Fibroblast of lung (primary cell): ENCODE results near the gene TNIP1.

Source experiments
- EZH2 ChIP-seq: IDR thresholded peaks from 2 replicates; pipeline ENCODE4 v1.5.1; 2012; ENCODE audit warnings: low read length, control low read depth, mild to moderate bottlenecking; ENCODE audit errors: missing control alignments
- TF ChIP-seq, protein P1 (sequence below), 2 donors: IDR thresholded peaks in 1 of 2; conservative IDR thresholded peaks in 1 of 2; 1 replicate in 1 of 2; 2 replicates in 1 of 2; pipeline ENCODE4 v1.5.1; 2011 to 2012; ENCODE audit warnings: low read length in 2 of 2, control low read depth in 1 of 2, inconsistent platforms in 1 of 2, low read depth in 1 of 2, mild to moderate bottlenecking in 1 of 2

- no peak for TF ChIP-seq EZH2
- TF ChIP-seq, protein P1, sequence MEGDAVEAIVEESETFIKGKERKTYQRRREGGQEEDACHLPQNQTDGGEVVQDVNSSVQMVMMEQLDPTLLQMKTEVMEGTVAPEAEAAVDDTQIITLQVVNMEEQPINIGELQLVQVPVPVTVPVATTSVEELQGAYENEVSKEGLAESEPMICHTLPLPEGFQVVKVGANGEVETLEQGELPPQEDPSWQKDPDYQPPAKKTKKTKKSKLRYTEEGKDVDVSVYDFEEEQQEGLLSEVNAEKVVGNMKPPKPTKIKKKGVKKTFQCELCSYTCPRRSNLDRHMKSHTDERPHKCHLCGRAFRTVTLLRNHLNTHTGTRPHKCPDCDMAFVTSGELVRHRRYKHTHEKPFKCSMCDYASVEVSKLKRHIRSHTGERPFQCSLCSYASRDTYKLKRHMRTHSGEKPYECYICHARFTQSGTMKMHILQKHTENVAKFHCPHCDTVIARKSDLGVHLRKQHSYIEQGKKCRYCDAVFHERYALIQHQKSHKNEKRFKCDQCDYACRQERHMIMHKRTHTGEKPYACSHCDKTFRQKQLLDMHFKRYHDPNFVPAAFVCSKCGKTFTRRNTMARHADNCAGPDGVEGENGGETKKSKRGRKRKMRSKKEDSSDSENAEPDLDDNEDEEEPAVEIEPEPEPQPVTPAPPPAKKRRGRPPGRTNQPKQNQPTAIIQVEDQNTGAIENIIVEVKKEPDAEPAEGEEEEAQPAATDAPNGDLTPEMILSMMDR (conservative IDR thresholded peaks at IDR 0.05 in 1 of 2, IDR thresholded peaks at IDR 0.05 in 1 of 2; ENCODE audit: low read depth in 1 of 2, low read length in 2 of 2), result no peak
These were observed 4.7 kb upstream of the TNIP1 start for GRCh38 chr5:151085517-151086041.
